ENCODE results near the gene LECT2.

- TF ChIP-seq CTCF (IDR thresholded peaks at IDR 0.05; ENCODE audit: insufficient read depth, low read length) (no peak), GABPA (IDR thresholded peaks at IDR 0.05; ENCODE audit: low read depth) (no peak), REST (IDR thresholded peaks at IDR 0.05; ENCODE audit: insufficient replicate concordance, low read depth) (no peak), POLR2AphosphoS5 (IDR thresholded peaks at IDR 0.05; ENCODE audit: low read depth) (no peak)
Measured at GRCh38 chr5:135944564-135944963, 10.2 kb downstream of the LECT2 start.
